HepG2 (cell line): ENCODE data around the gene PKMYT1. TPM values are rescaled to one million over a fixed set of nuclear protein-coding genes. Genes with fewer than 3 reads are reported as not detected.

ENCODE experiments used
- ATAC-seq: fragments of 200-7000 bp; cut with Tn5 transposase; 3 replicates; pipeline ENCODE4 v1.9.1; 2020; ENCODE audit warnings: mild to moderate bottlenecking, moderate library complexity
- BruUV-seq: library from RNA; stranded (reverse); fragments of 400-500 nt; replicated peaks from 2 replicates; lab custom pipeline; 2021; lab: Mats Ljungman, UMichigan
- CTCF ChIA-PET: fragments of 300-600 bp; formaldehyde crosslinking; extraction: SDS; loops from one replicate; lab custom pipeline; 2021; ENCODE audit warnings: low total read pairs, inconsistent platforms, low intra/inter-chr PET ratio; lab: Yijun Ruan, JAX
- POLR2A ChIA-PET: fragments of 350-600 bp; sonication (Branson Sonifier 250); formaldehyde crosslinking; loops from one replicate; lab custom pipeline; 2020; ENCODE audit warnings: antibody characterized with exemption, inconsistent platforms; lab: Yijun Ruan, JAX
- DNase-seq: peaks from one replicate; pipeline ENCODE4 v3.0.0-alpha.2; 2015; ENCODE audit warnings: low spot score
- FAIRE-seq: peaks from 3 replicates; lab custom pipeline; 2011; peaks lifted over from hg19 to GRCh38; lab: Jason Lieb, UNC
- H2AFZ ChIP-seq: one replicate; pipeline ENCODE4 v1.6.1; 2011; ENCODE audit warnings: low read length, inconsistent platforms
- H3K27ac ChIP-seq: fragments of 300-600 bp; 3 replicates; pipeline ENCODE4 v1.8.0; 2011; ENCODE audit warnings: mixed run types, mild to moderate bottlenecking, mixed read lengths, low read length, inconsistent platforms; ENCODE audit not compliant: insufficient read depth; ENCODE audit errors: extremely low read length
- H3K27me3 ChIP-seq, 2 experiments: fragments of 200-600 bp in 1 of 2; 2 replicates in 1 of 2; 3 replicates in 1 of 2; pipeline versions ENCODE4 v1.6.0 to v1.8.0; 2011; ENCODE audit warnings: low read length in 2 of 2, mild to moderate bottlenecking in 2 of 2, moderate library complexity in 2 of 2, inconsistent platforms in 1 of 2; ENCODE audit not compliant: insufficient read depth in 2 of 2, control insufficient read depth in 1 of 2
- H3K36me3 ChIP-seq, 2 experiments: fragments of 200-600 bp in 1 of 2; replicated peaks in 1 of 2; 2 replicates in 1 of 2; 3 replicates in 1 of 2; pipeline versions ENCODE4 v1.5.1 to v1.8.0; 2011; ENCODE audit warnings: low read length in 2 of 2, inconsistent platforms in 1 of 2; ENCODE audit not compliant: insufficient read depth in 2 of 2, control insufficient read depth in 1 of 2
- H3K4me1 ChIP-seq: 2 replicates; pipeline ENCODE4 v1.5.1; 2012; ENCODE audit warnings: low read length, inconsistent platforms; ENCODE audit not compliant: insufficient read depth
- H3K4me2 ChIP-seq: 2 replicates; pipeline ENCODE4 v1.6.0; 2011; ENCODE audit warnings: low read depth, low read length, inconsistent platforms
- H3K4me3 ChIP-seq, 3 experiments: fragments of 200-600 bp in 1 of 3; sonication (generic), shearing (Covaris generic) in 1 of 3; replicated peaks in 1 of 3; 2 replicates each; pipeline ENCODE4 v1.5.1; 2011 to 2016; ENCODE audit warnings: low read length in 3 of 3, inconsistent platforms in 2 of 3, low read depth in 2 of 3, mild to moderate bottlenecking in 2 of 3, control low read depth in 1 of 3, mixed read lengths in 1 of 3; ENCODE audit not compliant: insufficient read depth in 1 of 3
- H3K79me2 ChIP-seq: one replicate; pipeline ENCODE4 v1.6.1; 2011; ENCODE audit warnings: low read length, inconsistent platforms; ENCODE audit not compliant: insufficient read depth
- H3K9ac ChIP-seq: 2 replicates; pipeline ENCODE4 v1.6.0; 2011; ENCODE audit warnings: mild to moderate bottlenecking, low read depth, low read length, inconsistent platforms; ENCODE audit not compliant: insufficient read depth
- H3K9me3 ChIP-seq: 2 replicates; pipeline ENCODE4 v1.5.1; 2012; ENCODE audit warnings: mild to moderate bottlenecking, low read length
- H4K20me1 ChIP-seq: 2 replicates; pipeline ENCODE4 v1.6.0; 2011; ENCODE audit warnings: inconsistent platforms, mild to moderate bottlenecking, low read length, moderate library complexity; ENCODE audit not compliant: insufficient read depth
- AKNA ChIP-seq: sonication (generic); formaldehyde crosslinking; IDR thresholded peaks from 2 replicates; pipeline ENCODE4 v1.4.0; 2020; ENCODE audit warnings: missing genetic modification reagents, borderline replicate concordance
- DNMT3B ChIP-seq: conservative IDR thresholded peaks from 2 replicates; pipeline ENCODE4 v1.6.1; 2016; ENCODE audit warnings: missing biosample characterization, control low read depth
- ELK4 ChIP-seq: sonication (generic); formaldehyde crosslinking; IDR thresholded peaks from 2 replicates; pipeline ENCODE4 v1.9.0; 2021; ENCODE audit warnings: missing genetic modification reagents, borderline replicate concordance
- ETS1 ChIP-seq: sonication (generic); formaldehyde crosslinking; IDR thresholded peaks from 2 replicates; pipeline ENCODE4 v1.4.0; 2020; ENCODE audit warnings: missing genetic modification reagents
- ISX ChIP-seq: sonication (generic); formaldehyde crosslinking; conservative IDR thresholded peaks from 2 replicates; pipeline ENCODE4 v1.5.0; 2020; ENCODE audit warnings: missing genetic modification reagents
- MED1 ChIP-seq: sonication (generic); formaldehyde crosslinking; IDR thresholded peaks from 2 replicates; pipeline ENCODE4 v1.4.0; 2020; ENCODE audit warnings: missing genetic modification reagents
- RBM39 ChIP-seq: fragments of 200-400 bp; formaldehyde crosslinking; IDR thresholded peaks from one replicate; pipeline ENCODE4 v1.6.1; 2018; ENCODE audit warnings: antibody characterized with exemption, mild to moderate bottlenecking, low read depth, low read length; ENCODE audit not compliant: poor library complexity, severe bottlenecking
- TSC22D2 ChIP-seq: sonication (generic); formaldehyde crosslinking; IDR thresholded peaks from 2 replicates; pipeline ENCODE4 v1.5.1; 2020; ENCODE audit warnings: missing genetic modification reagents, mild to moderate bottlenecking, borderline replicate concordance
- ZNF343 ChIP-seq: sonication (generic); formaldehyde crosslinking; IDR thresholded peaks from 2 replicates; pipeline ENCODE4 v1.4.0; 2020; ENCODE audit warnings: mild to moderate bottlenecking, missing genetic modification reagents
- ZNF709 ChIP-seq: sonication (generic); formaldehyde crosslinking; IDR thresholded peaks from 2 replicates; pipeline ENCODE4 v1.5.0; 2020; ENCODE audit warnings: mild to moderate bottlenecking, missing genetic modification reagents
- WGBS: methylation state at CpG from one replicate; pipeline ENCODE4 v1.1.6; 2017; ENCODE audit warnings: low lambda C conversion rate; 5-methylcytosine and 5-hydroxymethylcytosine counted together
- in situ Hi-C: cut with HindIII; loops from 2 replicates; pipeline ENCODE4 v1.10.0; 2017; ENCODE audit warnings: low pct_unique_long_range_greater_than_20kb; ENCODE audit not compliant: extremely low pct_ligation_motif_present
- intact Hi-C: fragments of 100-400 bp; cut with micrococcal nuclease; formaldehyde crosslinking; loops from one replicate; pipeline ENCODE4 v1.10.0; 2022; ENCODE audit not compliant: unreplicated experiment
- polyA plus RNA-seq, 8 experiments: library from polyadenylated mRNA; depleted of rRNA in 3 of 8; stranded (reverse) in 7 of 8; unstranded in 1 of 8; fragments of >200 nt; fragmentation: Illumina TruSeq in 4 of 8; extraction: Trizol in 4 of 8; gene quantifications; 2 replicates each; pipeline versions ENCODE4 v1.2.1 to v1.2.3, GENCODE V29; 2011 to 2016; ENCODE audit warnings: low read depth in 4 of 8, missing spikeins in 1 of 8, mixed read lengths in 1 of 8; ENCODE audit not compliant: insufficient read depth in 1 of 8
- total RNA-seq, 5 experiments: library from RNA; depleted of rRNA; stranded (reverse); fragments of >200 nt; fragmentation: Illumina TruSeq; extraction: Trizol; gene quantifications; 2 replicates each; pipeline ENCODE4 v1.2.3, GENCODE V29; 2016; ENCODE audit warnings: low read depth in 1 of 5

The PKMYT1 gene
- total and polyA plus RNA-seq, 2 of the 13 experiments (the other 11 are each of a cell fraction or from before 2014, with no cell fraction given): 7.0 to 27.8 TPM

- in situ Hi-C loops: no loop called here
- Histone ChIP-seq H3K4me3 (no peak overlapping the region), H3K9me3 (no peaks in the 10 kb centered on the region), H3K4me1 (peaks cover 24% of the 10 kb centered on the region), H3K27ac (no peak overlapping the region), H3K9ac (no peak overlapping the region), H2AFZ (no peak overlapping the region), H4K20me1 (no peaks in the 10 kb centered on the region), H3K79me2 (no peaks in the 10 kb centered on the region), H3K27me3 (peaks cover 0 to 3% of the 10 kb centered on the region in 2 experiments; a peak in 1 of 5 replicates), H3K4me2 (no peak overlapping the region), H3K36me3 (no peaks in the 10 kb centered on the region)
- intact Hi-C loops: no loop called here
- ChIA-PET CTCF (no interaction called here), POLR2A (no interaction called here)
- FAIRE-seq: no peak
- TF ChIP-seq TSC22D2 (CRISPR knock-in tag): no peak
- TF ChIP-seq ELK4 (CRISPR knock-in tag): no peak
- TF ChIP-seq ZNF343 (CRISPR knock-in tag): no peak
- DNase-seq: no peak
- no TSS peak for BruUV-seq
- no peak for ATAC-seq
- WGBS: 71% methylated on average over 11 of the region's 13 CpGs
These were observed 16.1 kb upstream of the PKMYT1 start for GRCh38 chr16:2996298-2996697.

- FAIRE-seq (no peak), DNase-seq (no peak), ATAC-seq (no peak)
- WGBS: 47% methylated on average over 9 of the region's 14 CpGs
- H3K4me1 ChIP-seq: peaks cover 16% of the 10 kb centered on the region; the same call in 1 of the 2 replicates
- no peak overlapping the region for H3K4me2 ChIP-seq
- H2AFZ ChIP-seq: no peak overlapping the region
- ChIA-PET CTCF (no interaction called here), POLR2A (interaction anchor here (1.5 kb wide), 1 partner anchor 12 kb away, joined by 6 read pairs; the partner anchor contains the start of gene PKMYT1)
- no peak overlapping the region for H3K9ac ChIP-seq
- H3K79me2 ChIP-seq: no peaks in the 10 kb centered on the region
- no TSS peak for BruUV-seq
- H3K36me3 ChIP-seq: no peaks in the 10 kb centered on the region
- H3K27me3 ChIP-seq: peaks cover 11 to 28% of the 10 kb centered on the region in 2 experiments; a peak in 4 of 5 replicates
- H3K9me3 ChIP-seq: no peaks in the 10 kb centered on the region
- in situ Hi-C loops: no loop called here
- H3K4me3 ChIP-seq: no peak overlapping the region
- no peaks in the 10 kb centered on the region for H4K20me1 ChIP-seq
- intact Hi-C loops: no loop called here
- H3K27ac ChIP-seq: no peak overlapping the region
- TF ChIP-seq ISX (no peak), MED1 (CRISPR knock-in tag) (no peak), AKNA (CRISPR knock-in tag) (no peak), ZNF709 (no peak), DNMT3B (CRISPR knock-in tag) (no peak), ETS1 (CRISPR knock-in tag) (no peak), RBM39 (no peak)
These were observed 12.3 kb upstream of the PKMYT1 start for GRCh38 chr16:2992383-2993081.
